MCF 10A (cell line): ENCODE results near the gene ABCE1. TPM values are rescaled to one million over a fixed set of nuclear protein-coding genes. Genes with fewer than 3 reads are reported as not detected.
A peak's percentile ranks its signal among the peaks of the same experiment; 100 is the strongest.
"Not testable (repeated sequence)": the region's sequence is repeated elsewhere in the genome, so short reads cannot be mapped to it uniquely, and the experiment has no call there.

Source experiments
- BruUV-seq: library from RNA; stranded (reverse); fragments of 400-500 nt; replicated peaks from 2 replicates; lab custom pipeline; 2021; lab: Mats Ljungman, UMichigan
- CTCF ChIA-PET: fragments of 300-600 bp; sonication (Branson Sonifier 250); formaldehyde crosslinking; extraction: SDS; loops from one replicate; lab custom pipeline; 2021; ENCODE audit warnings: antibody characterized with exemption, inconsistent platforms; lab: Yijun Ruan, JAX
- POLR2A ChIA-PET: fragments of 300-600, 350-650 bp; sonication (Branson Sonifier 250); formaldehyde crosslinking; extraction: SDS; loops from one replicate; lab custom pipeline; 2020; ENCODE audit warnings: antibody characterized with exemption, inconsistent platforms; lab: Yijun Ruan, JAX
- DNase-seq: peaks from one replicate; pipeline ENCODE4 v3.0.0-alpha.2; 2018; ENCODE audit not compliant: unreplicated experiment
- H3K27ac Mint-ChIP-seq: one replicate; pipeline ENCODE4 v1.8.0; 2022; ENCODE audit warnings: mild to moderate bottlenecking, low read depth, mixed read lengths; ENCODE audit not compliant: unreplicated experiment
- H3K27me3 Mint-ChIP-seq: one replicate; pipeline ENCODE4 v1.8.0; 2022; ENCODE audit warnings: mixed read lengths; ENCODE audit not compliant: insufficient read depth, unreplicated experiment
- H3K36me3 Mint-ChIP-seq: one replicate; pipeline ENCODE4 v1.8.0; 2022; ENCODE audit warnings: mild to moderate bottlenecking, moderate library complexity, mixed read lengths; ENCODE audit not compliant: insufficient read depth, unreplicated experiment
- H3K4me1 Mint-ChIP-seq: one replicate; pipeline ENCODE4 v1.8.0; 2022; ENCODE audit warnings: mixed read lengths; ENCODE audit not compliant: insufficient read depth, unreplicated experiment
- H3K4me3 Mint-ChIP-seq: one replicate; pipeline ENCODE4 v1.8.0; 2022; ENCODE audit warnings: mild to moderate bottlenecking, moderate library complexity, mixed read lengths; ENCODE audit not compliant: unreplicated experiment
- H3K9me3 Mint-ChIP-seq: one replicate; pipeline ENCODE4 v1.8.0; 2022; ENCODE audit warnings: mixed read lengths; ENCODE audit not compliant: unreplicated experiment
- intact Hi-C: fragments of 100-400 bp; cut with micrococcal nuclease; formaldehyde crosslinking; loops from 2 replicates; pipeline ENCODE4 v1.14.1; 2022
- total RNA-seq: library from RNA; stranded (reverse); gene quantifications from 2 replicates; pipeline ENCODE4 v1.2.3, GENCODE V29; 2022
- TF ChIP-seq, protein P1 (sequence below): fragments of 200-600 bp; IDR thresholded peaks from one replicate; pipeline ENCODE4 v1.8.0; 2022; ENCODE audit warnings: antibody characterized with exemption, mild to moderate bottlenecking; ENCODE audit not compliant: unreplicated experiment

Gene ABCE1
- total RNA-seq, 1 experiment from 2014 or later, result 136 TPM

DNA sequence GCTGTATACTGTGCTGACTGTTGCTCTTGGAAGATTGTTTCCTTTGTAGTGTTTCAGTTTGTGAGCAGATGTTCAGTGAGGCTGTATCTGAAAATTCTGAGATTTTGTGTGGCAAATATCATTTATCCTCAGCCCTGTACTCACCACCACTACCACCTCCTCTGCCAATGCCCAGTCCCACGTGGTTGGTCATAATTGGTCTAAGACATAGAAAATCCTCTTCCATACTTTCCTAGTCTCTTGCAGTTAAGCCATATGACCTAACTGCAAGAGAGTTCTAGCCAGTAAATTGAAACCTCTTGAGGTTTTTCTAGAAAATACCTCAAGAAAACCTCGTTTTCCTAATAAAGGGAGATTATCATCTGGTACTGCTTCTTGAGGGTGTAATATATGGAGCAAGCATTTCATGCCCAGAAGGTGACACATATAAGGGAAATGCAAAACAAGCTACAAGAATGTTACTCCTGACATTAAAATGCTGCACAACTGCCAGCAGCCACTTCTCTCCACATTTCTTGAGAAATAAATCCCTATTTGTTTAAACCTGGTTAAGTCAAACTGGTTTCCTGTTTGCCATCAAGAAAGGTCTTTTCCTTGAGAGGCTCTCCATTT, 32.8 kb downstream of the ABCE1 start:
- TF ChIP-seq, protein P1, sequence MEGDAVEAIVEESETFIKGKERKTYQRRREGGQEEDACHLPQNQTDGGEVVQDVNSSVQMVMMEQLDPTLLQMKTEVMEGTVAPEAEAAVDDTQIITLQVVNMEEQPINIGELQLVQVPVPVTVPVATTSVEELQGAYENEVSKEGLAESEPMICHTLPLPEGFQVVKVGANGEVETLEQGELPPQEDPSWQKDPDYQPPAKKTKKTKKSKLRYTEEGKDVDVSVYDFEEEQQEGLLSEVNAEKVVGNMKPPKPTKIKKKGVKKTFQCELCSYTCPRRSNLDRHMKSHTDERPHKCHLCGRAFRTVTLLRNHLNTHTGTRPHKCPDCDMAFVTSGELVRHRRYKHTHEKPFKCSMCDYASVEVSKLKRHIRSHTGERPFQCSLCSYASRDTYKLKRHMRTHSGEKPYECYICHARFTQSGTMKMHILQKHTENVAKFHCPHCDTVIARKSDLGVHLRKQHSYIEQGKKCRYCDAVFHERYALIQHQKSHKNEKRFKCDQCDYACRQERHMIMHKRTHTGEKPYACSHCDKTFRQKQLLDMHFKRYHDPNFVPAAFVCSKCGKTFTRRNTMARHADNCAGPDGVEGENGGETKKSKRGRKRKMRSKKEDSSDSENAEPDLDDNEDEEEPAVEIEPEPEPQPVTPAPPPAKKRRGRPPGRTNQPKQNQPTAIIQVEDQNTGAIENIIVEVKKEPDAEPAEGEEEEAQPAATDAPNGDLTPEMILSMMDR, result no peak
- DNase-seq, result peak; percentile 24
- Mint-ChIP-seq H3K36me3 (peaks cover 60% of the 10 kb centered on the region), H3K9me3 (no peaks in the 10 kb centered on the region), H3K4me3 (peak overlapping the region; percentile 6), H3K4me1 (peaks cover 21% of the 10 kb centered on the region), H3K27me3 (no peaks in the 10 kb centered on the region), H3K27ac (peak overlapping the region; percentile 49)
- BruUV-seq, result no TSS peak
- intact Hi-C loops, result no loop called here
- POLR2A ChIA-PET, result interaction anchor here (0.6 to 0.7 kb wide), 2 partner anchors 47 to 1618 kb away, joined by 3 to 4 read pairs; no protein-coding TSS in a partner anchor
- CTCF ChIA-PET, result no interaction called here

DNA sequence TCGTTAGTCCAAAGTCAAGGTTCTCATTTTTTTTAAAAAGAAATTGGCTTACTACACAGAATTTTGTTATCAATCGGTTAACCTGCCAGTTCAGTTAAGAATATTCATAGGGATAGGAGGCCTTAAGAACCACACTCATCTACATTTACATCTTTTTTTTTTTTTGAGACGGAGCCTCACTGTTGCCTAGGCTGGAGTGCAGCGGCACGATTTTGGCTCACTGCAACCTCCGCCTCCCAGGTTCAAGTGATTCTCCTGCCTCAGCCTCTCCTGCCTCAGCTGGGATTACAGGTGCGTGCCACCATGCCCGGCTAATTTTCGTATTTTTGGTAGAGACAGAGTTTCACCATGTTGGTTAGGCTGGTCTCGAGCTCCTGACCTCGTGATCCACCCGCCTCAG, 33.7 kb downstream of the ABCE1 start:
- Mint-ChIP-seq H3K27ac (no peak overlapping the region), H3K9me3 (no peaks in the 10 kb centered on the region), H3K27me3 (no peaks in the 10 kb centered on the region), H3K4me3 (no peak overlapping the region), H3K36me3 (peaks cover 55% of the 10 kb centered on the region), H3K4me1 (peaks cover 21% of the 10 kb centered on the region)
- intact Hi-C loops, result no loop called here
- CTCF ChIA-PET, result no interaction called here
- TF ChIP-seq, protein P1, result no peak
- no peak for DNase-seq
- POLR2A ChIA-PET, result interaction anchor here (0.7 to 1.8 kb wide), 3 partner anchors 10 to 46 kb away, joined by 3 to 5 read pairs (median 4); no protein-coding TSS in a partner anchor
- BruUV-seq, result no TSS peak

DNA sequence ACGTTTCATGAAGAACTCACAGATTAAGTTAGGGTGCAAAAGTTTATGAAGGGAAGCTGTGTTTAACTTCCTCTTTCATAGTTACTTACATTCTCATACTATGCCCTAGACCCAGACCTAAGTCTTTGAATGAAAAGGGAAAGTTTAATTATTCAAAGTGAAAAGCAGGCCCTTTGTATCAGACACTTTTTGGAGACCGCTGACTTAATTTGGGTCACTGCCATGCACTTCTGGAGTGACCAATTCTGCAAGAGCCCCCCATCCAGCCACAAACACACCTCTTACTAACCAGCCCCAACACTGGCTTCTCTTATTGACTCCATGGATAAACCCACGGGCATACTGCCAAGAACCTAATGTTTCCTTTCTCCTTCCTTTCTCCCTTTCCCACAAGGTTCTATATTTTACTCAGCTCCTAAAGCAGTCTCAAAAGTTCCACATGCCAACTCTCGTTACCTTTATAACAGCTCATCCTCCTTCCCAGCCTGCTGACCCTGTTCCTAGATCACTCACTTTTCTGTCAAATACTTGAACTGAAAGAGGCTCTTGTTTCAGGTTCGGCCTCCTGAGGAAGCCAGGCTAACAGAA, 34.5 kb downstream of the ABCE1 start:
- DNase-seq, result peak; percentile 11
- no peaks in the 10 kb centered on the region for H3K9me3 Mint-ChIP-seq
- ChIA-PET CTCF (no interaction called here), POLR2A (interaction anchor here (0.6 to 1.8 kb wide), 4 partner anchors 9 to 490 kb away, joined by 3 to 5 read pairs (median 4); no protein-coding TSS in a partner anchor)
- intact Hi-C loops, result no loop called here
- peaks cover 25% of the 10 kb centered on the region for H3K4me1 Mint-ChIP-seq
- no peaks in the 10 kb centered on the region for H3K27me3 Mint-ChIP-seq
- H3K27ac Mint-ChIP-seq, result no peak overlapping the region
- no TSS peak for BruUV-seq
- H3K4me3 Mint-ChIP-seq, result no peak overlapping the region
- H3K36me3 Mint-ChIP-seq, result peaks cover 56% of the 10 kb centered on the region
- TF ChIP-seq, protein P1, result no peak

DNA sequence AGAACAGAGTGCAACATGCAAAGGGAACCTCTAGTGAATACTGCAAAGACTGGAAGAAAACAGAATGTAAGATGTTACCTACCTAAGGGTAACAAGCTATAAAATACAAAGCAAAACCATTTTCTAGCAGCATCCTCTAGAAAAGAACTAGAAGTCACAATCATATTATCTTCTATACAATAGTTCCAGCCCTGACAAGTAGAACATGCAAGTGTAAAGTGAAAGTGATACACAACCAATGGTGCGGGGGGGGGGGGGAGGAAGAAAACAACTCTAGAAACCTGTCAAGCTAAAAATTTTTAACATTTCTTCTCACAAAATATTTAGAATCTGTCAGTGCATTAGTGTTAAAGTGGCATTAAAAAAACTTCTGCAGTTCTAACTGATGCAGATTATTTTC, 38.1 kb downstream of the ABCE1 start:
- H3K27me3 Mint-ChIP-seq, intact Hi-C loops, DNase-seq, BruUV-seq, CTCF ChIA-PET, H3K9me3 Mint-ChIP-seq, H3K4me3 Mint-ChIP-seq, H3K27ac Mint-ChIP-seq, POLR2A ChIA-PET: not testable (repeated sequence)
- Mint-ChIP-seq H3K36me3 (peaks cover 64% of the 10 kb centered on the region), H3K4me1 (peaks cover 18% of the 10 kb centered on the region)
